Smooth muscle cell (in vitro differentiated cells): Measurements from ENCODE around the gene ETFA. TPM values are rescaled to one million over a fixed set of nuclear protein-coding genes. Genes with fewer than 3 reads are reported as not detected.
"Not testable (repeated sequence)": the region's sequence is repeated elsewhere in the genome, so short reads cannot be mapped to it uniquely, and the experiment has no call there.

Source experiments
- DNase-seq: peaks from one replicate; lab custom pipeline; 2025; ENCODE audit not compliant: unreplicated experiment; lab: John Stamatoyannopoulos, UW
- H2AFZ ChIP-seq: fragments of 200-600 bp; sonication (generic); 2 replicates; pipeline ENCODE4 v1.6.0; 2016; ENCODE audit warnings: antibody characterized with exemption, low read depth, mild to moderate bottlenecking
- H3F3A ChIP-seq: fragments of 200-600 bp; sonication (generic); 2 replicates; pipeline ENCODE4 v1.6.0; 2017; ENCODE audit warnings: antibody characterized with exemption, low read depth
- H3K27ac ChIP-seq: fragments of 200-600 bp; sonication (generic); 2 replicates; pipeline ENCODE4 v1.5.1; 2016; ENCODE audit warnings: low read depth, mild to moderate bottlenecking
- H3K27me3 ChIP-seq: fragments of 200-600 bp; sonication (generic); 2 replicates; pipeline ENCODE4 v1.6.1; 2016; ENCODE audit warnings: low read depth, mild to moderate bottlenecking
- H3K36me3 ChIP-seq: fragments of 200-600 bp; sonication (generic); 2 replicates; pipeline ENCODE4 v1.5.1; 2016; ENCODE audit warnings: low read depth
- H3K4me1 ChIP-seq: fragments of 200-600 bp; sonication (generic); 2 replicates; pipeline ENCODE4 v1.5.1; 2016; ENCODE audit warnings: low read depth
- H3K4me2 ChIP-seq: fragments of 200-600 bp; sonication (generic); 2 replicates; pipeline ENCODE4 v1.6.0; 2016; ENCODE audit warnings: mild to moderate bottlenecking
- H3K4me3 ChIP-seq: fragments of 200-600 bp; sonication (generic); 2 replicates; pipeline ENCODE4 v1.5.1; 2016; ENCODE audit warnings: mild to moderate bottlenecking
- H3K79me2 ChIP-seq: fragments of 200-600 bp; sonication (generic); 2 replicates; pipeline ENCODE4 v1.6.0; 2016; ENCODE audit warnings: low read depth, mild to moderate bottlenecking
- H3K9ac ChIP-seq: fragments of 200-600 bp; sonication (generic); 2 replicates; pipeline ENCODE4 v1.6.0; 2016; ENCODE audit warnings: low read depth
- H3K9me3 ChIP-seq: fragments of 200-600 bp; sonication (generic); replicated peaks from 2 replicates; pipeline ENCODE4 v1.5.1; 2016; ENCODE audit warnings: low read depth
- H4K20me1 ChIP-seq: fragments of 200-600 bp; sonication (generic); 2 replicates; pipeline ENCODE4 v1.6.0; 2016; ENCODE audit warnings: low read depth
- CTCF ChIP-seq: fragments of 200-600 bp; sonication (generic); IDR thresholded peaks from 2 replicates; pipeline ENCODE4 v1.5.1; 2017; ENCODE audit warnings: borderline replicate concordance, mild to moderate bottlenecking, antibody characterized with exemption; ENCODE audit not compliant: insufficient read depth, poor library complexity, severe bottlenecking
- WGBS: methylation state at CpG from one replicate; pipeline ENCODE4 v1.1.7; 2016; ENCODE audit warnings: low lambda C conversion rate; 5-methylcytosine and 5-hydroxymethylcytosine counted together
- polyA plus RNA-seq: library from polyadenylated mRNA; unstranded; fragments of >200 nt; fragmentation: Nextera tagmentation; extraction: Ambion mirVana; gene quantifications from 2 replicates; pipeline ENCODE4 v1.2.1, GENCODE V29; 2016
- total RNA-seq: library from RNA; depleted of rRNA; stranded (reverse); fragments of >200 nt; gene quantifications from 2 replicates; pipeline ENCODE4 v1.2.3, GENCODE V29; 2014

ETFA gene
- total and polyA plus RNA-seq, 2 experiments from 2014 or later: 98.0 to 119 TPM

- H3K4me3 ChIP-seq: no peak overlapping the region
- WGBS: 94% methylated on average over 5 of the region's 5 CpGs
- H3K9ac ChIP-seq: no peak overlapping the region
- H2AFZ ChIP-seq: no peak overlapping the region
- H4K20me1 ChIP-seq: no peaks in the 10 kb centered on the region
- H3K4me1 ChIP-seq: no peaks in the 10 kb centered on the region
- no peaks in the 10 kb centered on the region for H3K36me3 ChIP-seq
- H3K27me3 ChIP-seq: no peaks in the 10 kb centered on the region
- no peak for DNase-seq
- H3K79me2 ChIP-seq: no peaks in the 10 kb centered on the region
- no peaks in the 10 kb centered on the region for H3F3A ChIP-seq
- TF ChIP-seq CTCF: no peak
- no peaks in the 10 kb centered on the region for H3K9me3 ChIP-seq
- no peak overlapping the region for H3K4me2 ChIP-seq
- H3K27ac ChIP-seq: no peak overlapping the region
Observed at GRCh38 chr15:76321602-76322001, 10.3 kb upstream of the ETFA start.

- Histone ChIP-seq H3K4me3 (no peak overlapping the region), H3K9me3 (no peaks in the 10 kb centered on the region), H4K20me1 (no peaks in the 10 kb centered on the region), H3K27me3 (no peaks in the 10 kb centered on the region), H3K79me2 (no peaks in the 10 kb centered on the region), H3K27ac (no peak overlapping the region), H3K36me3 (no peaks in the 10 kb centered on the region), H2AFZ (no peak overlapping the region), H3K9ac (no peak overlapping the region), H3F3A (no peaks in the 10 kb centered on the region), H3K4me2 (no peak overlapping the region), H3K4me1 (no peaks in the 10 kb centered on the region)
- no peak for TF ChIP-seq CTCF
- no peak for DNase-seq
- 74% methylated on average over 10 of the region's 10 CpGs for WGBS
Observed at GRCh38 chr15:76321171-76321570, 9.9 kb upstream of the ETFA start.

GRCh38 chr15:76320012-76320411 is 8.7 kb upstream of the ETFA start:
- no peak overlapping the region for H3K4me2 ChIP-seq
- DNase-seq: no peak
- no peaks in the 10 kb centered on the region for H4K20me1 ChIP-seq
- H3K27me3 ChIP-seq: no peaks in the 10 kb centered on the region
- no peaks in the 10 kb centered on the region for H3K79me2 ChIP-seq
- 91% methylated on average over 6 of the region's 6 CpGs for WGBS
- no peak overlapping the region for H3K9ac ChIP-seq
- H3K27ac ChIP-seq: no peak overlapping the region
- no peaks in the 10 kb centered on the region for H3K4me1 ChIP-seq
- H3K36me3 ChIP-seq: no peaks in the 10 kb centered on the region
- no peaks in the 10 kb centered on the region for H3K9me3 ChIP-seq
- TF ChIP-seq CTCF: no peak
- no peaks in the 10 kb centered on the region for H3F3A ChIP-seq
- no peak overlapping the region for H3K4me3 ChIP-seq
- H2AFZ ChIP-seq: no peak overlapping the region

GRCh38 chr15:76313731-76314130 is 2.5 kb upstream of the ETFA start:
- H3K27ac ChIP-seq: no peak overlapping the region
- no peak for DNase-seq
- no peak for TF ChIP-seq CTCF
- no peak overlapping the region for H2AFZ ChIP-seq
- WGBS: 85% methylated on average over 5 of the region's 5 CpGs
- no peak overlapping the region for H3K9ac ChIP-seq
- H3K9me3 ChIP-seq: no peaks in the 10 kb centered on the region
- H3K27me3 ChIP-seq: no peaks in the 10 kb centered on the region
- no peak overlapping the region for H3K4me2 ChIP-seq
- H3K36me3 ChIP-seq: no peaks in the 10 kb centered on the region
- peaks cover 17% of the 10 kb centered on the region for H4K20me1 ChIP-seq
- H3K79me2 ChIP-seq: peaks cover 20% of the 10 kb centered on the region
- H3K4me1 ChIP-seq: peaks cover 7% of the 10 kb centered on the region
- no peak overlapping the region for H3K4me3 ChIP-seq
- H3F3A ChIP-seq: no peaks in the 10 kb centered on the region

- Histone ChIP-seq H4K20me1 (peaks cover 23% of the 10 kb centered on the region), H3K79me2 (peaks cover 26% of the 10 kb centered on the region)
- DNase-seq, H3K4me1 ChIP-seq, H3K9ac ChIP-seq, H3K27me3 ChIP-seq, H2AFZ ChIP-seq, H3K9me3 ChIP-seq, H3F3A ChIP-seq, H3K36me3 ChIP-seq, H3K4me2 ChIP-seq, H3K27ac ChIP-seq, H3K4me3 ChIP-seq: not testable (repeated sequence)
- WGBS: 92% methylated on average over 4 of the region's 4 CpGs
Observed at GRCh38 chr15:76313175-76313567, 1.9 kb upstream of the ETFA start.
